ENCODE data around the gene PCK1.

Gene PCK1

GRCh38 chr20:57586370-57586793, 25.5 kb downstream of the PCK1 start:
- Histone ChIP-seq H3K36me3 (ENCODE audit: control insufficient read depth, insufficient read depth, low read length) (no peaks in the 10 kb centered on the region), H3K4me3 (replicated peaks; ENCODE audit: low read depth, low read length) (no peak overlapping the region), H3K27me3 (replicated peaks; ENCODE audit: control insufficient read depth, insufficient read depth, low read length) (peaks cover 3% of the 10 kb centered on the region)
- DNase-seq (ENCODE audit: extremely low read depth, insufficient read length), result no peak
- TF ChIP-seq CTCF (IDR thresholded peaks at IDR 0.05; ENCODE audit: insufficient read depth, low read length, poor library complexity, severe bottlenecking), result no peak

- Histone ChIP-seq H3K4me3 (replicated peaks; ENCODE audit: low read depth, low read length) (no peak overlapping the region), H3K36me3 (ENCODE audit: control insufficient read depth, insufficient read depth, low read length) (no peaks in the 10 kb centered on the region), H3K27me3 (replicated peaks; ENCODE audit: control insufficient read depth, insufficient read depth, low read length) (peaks cover 1% of the 10 kb centered on the region)
- no peak for TF ChIP-seq CTCF (IDR thresholded peaks at IDR 0.05; ENCODE audit: insufficient read depth, low read length, poor library complexity, severe bottlenecking)
- DNase-seq (ENCODE audit: extremely low read depth, insufficient read length), result no peak
Measured at GRCh38 chr20:57586943-57587277, 26.0 kb downstream of the PCK1 start.

GRCh38 chr20:57587278-57587988, 26.5 kb downstream of the PCK1 start:
- Histone ChIP-seq H3K36me3 (ENCODE audit: control insufficient read depth, insufficient read depth, low read length) (no peaks in the 10 kb centered on the region), H3K4me3 (replicated peaks; ENCODE audit: low read depth, low read length) (no peak overlapping the region), H3K27me3 (replicated peaks; ENCODE audit: control insufficient read depth, insufficient read depth, low read length) (no peaks in the 10 kb centered on the region; the same call in 1 of the 2 replicates)
- TF ChIP-seq CTCF (IDR thresholded peaks at IDR 0.05; ENCODE audit: insufficient read depth, low read length, poor library complexity, severe bottlenecking), result no peak
- no peak for DNase-seq (ENCODE audit: extremely low read depth, insufficient read length)

GRCh38 chr20:57587989-57588377, 27.1 kb downstream of the PCK1 start:
- Histone ChIP-seq H3K27me3 (replicated peaks; ENCODE audit: control insufficient read depth, insufficient read depth, low read length) (no peaks in the 10 kb centered on the region; the same call in 1 of the 2 replicates), H3K36me3 (ENCODE audit: control insufficient read depth, insufficient read depth, low read length) (no peaks in the 10 kb centered on the region), H3K4me3 (replicated peaks; ENCODE audit: low read depth, low read length) (no peak overlapping the region)
- TF ChIP-seq CTCF (IDR thresholded peaks at IDR 0.05; ENCODE audit: insufficient read depth, low read length, poor library complexity, severe bottlenecking), result no peak
- no peak for DNase-seq (ENCODE audit: extremely low read depth, insufficient read length)

- no peaks in the 10 kb centered on the region; the same call in 1 of the 2 replicates for H3K27me3 ChIP-seq (replicated peaks; ENCODE audit: control insufficient read depth, insufficient read depth, low read length)
- no peaks in the 10 kb centered on the region for H3K36me3 ChIP-seq (ENCODE audit: control insufficient read depth, insufficient read depth, low read length)
- no peak for DNase-seq (ENCODE audit: extremely low read depth, insufficient read length)
- TF ChIP-seq CTCF (IDR thresholded peaks at IDR 0.05; ENCODE audit: insufficient read depth, low read length, poor library complexity, severe bottlenecking), result no peak
- no peak overlapping the region for H3K4me3 ChIP-seq (replicated peaks; ENCODE audit: low read depth, low read length)
Measured at GRCh38 chr20:57588596-57588995, 27.7 kb downstream of the PCK1 start.
